ENCODE measurements around the gene ARHGAP15.
"Not testable (repeated sequence)": the region's sequence is repeated elsewhere in the genome, so short reads cannot be mapped to it uniquely, and the experiment has no call there.

The ARHGAP15 gene

DNA sequence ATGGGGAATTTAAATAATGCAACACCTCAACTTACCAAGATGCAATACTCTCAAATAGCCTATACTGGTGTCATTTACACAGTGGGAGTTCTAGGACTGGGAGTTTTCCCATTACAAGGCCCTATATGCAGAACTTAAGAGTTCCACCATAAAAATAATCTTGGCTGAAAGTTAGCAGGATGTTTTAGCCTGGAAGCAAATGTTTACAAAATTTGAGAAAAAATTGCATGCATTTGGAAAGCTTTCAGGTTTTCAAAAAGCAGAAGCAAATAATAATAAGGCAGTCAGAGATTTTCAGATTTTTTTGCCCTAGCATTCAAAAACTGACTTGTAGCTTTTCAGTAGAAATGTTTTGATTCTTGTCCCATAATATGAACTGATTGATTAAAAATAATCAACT is 397.3 kb downstream of the ARHGAP15 start:
- no peak for DNase-seq (ENCODE audit: low read depth in 2 of 2)

DNA sequence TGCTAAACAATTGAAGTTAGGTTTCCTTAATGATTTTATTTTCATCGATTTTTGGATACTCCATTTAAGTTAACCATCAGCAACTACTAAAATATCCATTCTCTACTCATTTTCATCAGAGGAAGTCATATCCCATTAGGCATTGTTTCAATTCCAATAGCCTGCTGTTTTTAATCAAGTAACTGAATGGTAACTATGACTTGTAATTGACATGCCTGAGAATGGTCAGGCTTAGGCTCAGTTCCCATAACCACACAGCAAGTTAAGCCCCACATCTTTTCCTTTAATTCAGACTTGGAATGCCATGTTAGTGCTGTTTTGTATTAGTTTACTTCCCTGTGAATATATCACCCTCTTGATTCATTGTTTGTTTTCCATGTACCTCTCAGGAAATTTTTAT is 398.8 kb downstream of the ARHGAP15 start:
- DNase-seq (ENCODE audit: low read depth in 2 of 2), result no peak

DNA sequence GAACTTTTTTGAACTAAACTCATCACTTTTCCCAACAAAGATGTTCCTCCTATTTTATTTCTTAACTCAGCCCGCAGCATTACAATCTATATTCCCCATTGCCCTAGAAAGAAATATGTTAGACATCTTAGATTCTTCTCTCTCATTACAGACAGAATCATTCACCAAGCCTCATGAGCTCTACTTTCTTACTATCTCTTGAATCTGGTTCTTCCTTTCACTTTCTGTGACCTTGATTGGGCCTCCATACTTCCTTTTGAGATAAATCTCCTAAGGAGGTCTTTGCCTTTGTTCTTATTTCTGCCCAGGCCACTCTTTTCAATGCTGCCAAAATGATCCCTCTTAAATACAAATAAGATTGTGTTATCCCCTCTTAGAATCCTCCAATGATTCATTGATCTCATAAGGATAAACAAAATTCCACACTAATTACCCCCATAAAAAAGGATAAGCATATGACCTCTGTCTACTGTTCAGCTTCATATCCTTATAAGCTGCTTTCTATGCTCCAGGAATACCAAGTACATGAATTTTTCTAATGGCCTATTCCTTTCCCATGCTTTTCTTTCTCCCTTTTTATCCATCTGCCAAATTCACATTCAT is 400.0 kb downstream of the ARHGAP15 start:
- no peak for DNase-seq (ENCODE audit: low read depth in 2 of 2)

DNA sequence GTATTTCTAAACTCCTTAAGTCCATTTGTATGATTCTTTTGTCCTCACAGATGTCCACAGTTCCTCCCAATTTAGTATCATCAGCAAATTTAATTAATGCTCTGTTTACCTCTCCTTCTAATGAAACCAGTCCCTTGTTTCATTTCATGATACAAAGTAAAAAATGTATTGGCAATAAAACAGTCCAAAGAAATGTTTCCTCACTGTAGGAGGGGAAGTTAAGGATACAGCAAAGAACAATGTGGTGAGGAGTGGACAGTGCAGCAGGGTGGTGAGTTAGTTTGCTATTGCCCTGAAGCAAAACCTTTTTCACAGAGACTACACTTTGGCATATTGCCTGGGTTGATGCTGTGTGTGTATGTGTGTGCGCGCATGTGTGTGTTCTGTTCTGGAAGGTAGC is 401.5 kb downstream of the ARHGAP15 start:
- no peak for DNase-seq (ENCODE audit: low read depth in 2 of 2)

DNA sequence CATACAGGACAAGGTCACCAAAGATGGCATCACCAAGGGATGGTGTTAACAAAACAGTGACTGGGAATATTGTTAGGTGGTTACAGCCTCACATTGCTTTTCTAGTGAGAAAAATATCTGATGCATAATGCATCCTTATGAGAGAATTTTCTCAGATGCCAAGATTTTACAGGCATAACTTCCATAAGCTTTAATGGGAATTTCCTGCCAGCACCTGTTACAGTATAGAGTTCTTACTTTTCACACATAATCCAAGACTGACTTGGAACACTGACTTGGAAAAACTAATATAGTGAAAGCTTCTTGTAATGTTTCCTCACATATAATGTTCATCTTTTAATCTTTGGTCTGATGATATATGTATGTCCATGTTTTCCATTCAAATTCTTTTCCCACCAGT is 402.8 kb downstream of the ARHGAP15 start:
- no peak for DNase-seq (ENCODE audit: low read depth in 2 of 2)

- no peak for DNase-seq (ENCODE audit: low read depth in 2 of 2)
These were observed 404.6 kb downstream of the ARHGAP15 start for GRCh38 chr2:143533846-143534245.

- DNase-seq (ENCODE audit: low read depth in 2 of 2), result no peak
These were observed 406.6 kb downstream of the ARHGAP15 start for GRCh38 chr2:143535802-143536201.

DNA sequence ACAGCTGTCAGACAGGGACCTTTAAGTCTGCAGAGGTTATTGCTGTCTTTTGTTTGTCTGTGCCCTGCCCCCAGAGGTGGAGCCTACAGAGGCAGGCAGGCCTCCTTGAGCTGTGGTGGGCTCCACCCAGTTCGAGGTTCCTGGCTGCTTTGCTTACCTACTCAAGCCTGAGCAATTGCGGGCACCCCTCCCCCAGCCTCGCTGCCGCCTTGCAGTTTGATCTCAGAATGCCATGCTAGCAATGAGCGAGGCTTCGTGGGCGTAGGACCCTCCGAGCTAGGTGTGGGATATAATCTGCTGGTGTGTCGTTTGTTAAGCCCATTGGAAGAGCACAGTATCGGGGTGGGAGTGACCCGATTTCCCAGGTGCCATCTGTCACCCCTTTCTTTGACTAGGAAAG is 412.7 kb downstream of the ARHGAP15 start:
- not testable (repeated sequence) for DNase-seq (ENCODE audit: low read depth in 2 of 2)

DNA sequence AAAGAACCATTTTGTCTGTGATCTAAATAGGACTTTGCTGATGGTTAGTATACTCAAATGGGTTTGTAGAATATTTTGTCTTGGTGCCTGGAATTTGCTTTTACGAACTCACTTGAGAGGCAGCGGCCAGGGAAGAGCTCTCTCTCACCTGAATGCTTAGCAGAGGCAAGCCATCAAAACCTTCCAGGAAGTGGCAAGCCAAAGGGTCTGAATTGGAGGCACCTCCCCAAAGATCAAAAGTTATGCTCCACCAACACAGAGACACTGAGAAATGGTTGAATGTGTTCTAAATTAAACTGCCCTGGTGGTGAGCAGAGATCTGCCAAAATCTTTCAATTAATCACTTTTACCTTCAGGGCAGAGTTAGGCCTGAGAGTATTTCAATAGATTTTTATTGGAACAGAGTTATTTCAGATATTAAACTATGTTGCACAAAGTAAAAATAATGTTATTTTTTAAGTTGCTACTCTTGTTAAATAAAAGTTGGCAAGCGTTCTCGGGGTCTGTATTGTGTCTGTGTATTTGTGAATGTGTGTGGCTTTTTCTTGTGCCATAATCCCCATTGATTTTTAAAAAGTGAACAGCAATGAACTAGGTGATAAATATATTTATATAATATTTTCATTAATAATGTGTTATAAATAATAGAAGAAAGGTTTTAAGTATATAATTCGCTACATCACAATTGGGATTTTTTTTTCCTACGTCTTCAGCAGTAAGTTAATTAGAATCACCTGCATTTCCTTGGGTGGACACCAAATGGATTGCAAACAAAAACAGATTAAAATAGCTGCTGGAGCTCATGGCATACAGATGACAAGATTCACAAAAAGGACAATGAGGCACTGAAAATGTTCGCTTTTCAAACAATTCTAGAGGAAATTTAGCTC is 416.1 kb downstream of the ARHGAP15 start:
- no peak for DNase-seq (ENCODE audit: low read depth in 2 of 2)

DNA sequence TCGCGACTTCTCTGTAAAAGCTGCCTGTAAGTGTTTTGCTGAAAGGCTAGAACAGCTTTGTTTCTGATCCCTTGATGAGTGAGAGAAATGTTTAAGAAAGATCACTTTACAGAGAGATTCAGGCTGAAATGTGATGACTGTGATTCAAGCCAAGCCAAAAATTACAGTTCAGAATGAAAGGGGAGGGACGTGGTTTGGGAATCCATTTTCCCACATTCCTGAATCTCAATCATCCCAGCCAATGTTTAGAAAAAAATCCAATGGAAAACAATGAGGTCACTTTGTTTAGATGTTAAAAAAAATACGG is 416.7 kb downstream of the ARHGAP15 start:
- no peak for DNase-seq (ENCODE audit: low read depth in 2 of 2)

GRCh38 chr2:143548032-143548431 is 418.8 kb downstream of the ARHGAP15 start:
- DNase-seq (ENCODE audit: low read depth in 2 of 2), result no peak

DNA sequence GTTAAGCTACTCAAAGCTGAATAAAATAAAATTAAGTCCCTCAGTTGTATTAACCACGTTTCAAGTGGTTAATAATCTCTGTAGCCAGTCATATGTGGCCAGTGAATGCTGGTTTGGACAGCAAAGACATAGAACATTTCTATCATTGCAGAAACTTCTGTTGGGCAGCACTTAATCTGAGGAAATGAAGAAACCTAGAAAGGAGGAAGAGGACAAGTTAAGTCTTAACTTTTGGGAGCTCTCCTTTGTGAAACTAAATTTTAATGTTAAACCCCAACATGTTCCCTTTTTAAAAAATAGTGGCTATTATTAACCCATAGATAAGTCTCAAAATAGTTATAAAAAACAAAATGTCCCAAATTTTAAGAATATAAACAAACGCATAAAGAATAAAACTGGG is 421.3 kb downstream of the ARHGAP15 start:
- DNase-seq (ENCODE audit: low read depth in 2 of 2), result no peak

DNA sequence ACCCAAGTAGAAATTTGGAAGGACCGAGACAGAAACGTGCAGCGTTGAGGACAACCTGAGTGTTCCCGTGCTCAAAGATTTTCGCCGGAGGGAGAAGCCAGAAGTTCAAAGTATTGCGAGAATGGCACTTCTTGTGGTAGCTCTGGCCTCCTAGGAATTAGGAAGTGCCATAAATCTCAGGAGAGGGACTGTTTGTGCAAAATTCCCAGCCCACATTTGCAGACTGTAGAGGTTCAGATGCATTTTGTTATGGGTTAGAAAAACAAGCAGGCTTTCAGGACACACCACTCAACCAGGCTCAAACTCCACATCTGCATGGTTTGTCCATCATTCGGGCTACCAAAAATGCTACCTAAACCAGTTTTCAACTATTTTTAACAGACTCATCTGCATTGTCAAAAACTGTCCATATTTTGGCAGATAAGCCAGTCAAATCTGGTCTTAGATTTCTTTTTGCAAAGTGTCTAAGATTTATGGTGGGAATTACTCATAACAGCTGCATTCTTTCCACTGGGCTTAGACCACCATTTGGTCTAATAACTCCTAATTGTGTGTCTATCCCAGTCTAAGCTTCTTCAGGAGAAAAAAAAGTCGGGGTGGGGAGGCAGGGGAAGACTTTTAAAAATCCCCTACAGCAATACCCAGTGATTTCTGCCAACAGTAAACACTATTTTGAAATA is 422.9 kb downstream of the ARHGAP15 start:
- no peak for DNase-seq (ENCODE audit: low read depth in 2 of 2)

- peak in 1 of 2 experiments; percentile 4 for DNase-seq (ENCODE audit: low read depth in 2 of 2)
These were observed 424.0 kb downstream of the ARHGAP15 start for GRCh38 chr2:143553261-143553660.

- DNase-seq (ENCODE audit: low read depth in 2 of 2), result no peak
These were observed 429.4 kb downstream of the ARHGAP15 start for GRCh38 chr2:143558665-143559064.

DNA sequence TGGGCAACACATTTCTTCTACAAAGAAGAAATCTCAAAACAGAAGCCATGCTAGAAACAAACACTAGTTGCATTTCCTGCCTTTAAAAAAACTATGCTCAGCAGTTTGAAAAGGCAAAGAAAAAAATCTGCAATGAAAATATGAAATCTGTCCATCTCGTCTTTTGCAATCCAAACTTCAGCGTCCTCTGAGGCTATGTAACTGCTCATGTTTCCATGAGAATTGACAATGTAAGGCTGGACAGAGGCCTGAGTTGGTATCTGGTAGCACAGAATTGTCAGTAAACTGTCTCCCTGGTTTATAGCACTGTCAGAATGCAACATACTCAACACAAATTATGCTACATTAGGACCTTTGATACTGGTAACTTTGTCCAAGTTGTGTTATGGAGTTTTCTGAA is 429.9 kb downstream of the ARHGAP15 start:
- DNase-seq (ENCODE audit: low read depth in 2 of 2), result no peak

GRCh38 chr2:143560724-143561123 is 431.5 kb downstream of the ARHGAP15 start:
- DNase-seq (ENCODE audit: low read depth in 2 of 2), result no peak

DNA sequence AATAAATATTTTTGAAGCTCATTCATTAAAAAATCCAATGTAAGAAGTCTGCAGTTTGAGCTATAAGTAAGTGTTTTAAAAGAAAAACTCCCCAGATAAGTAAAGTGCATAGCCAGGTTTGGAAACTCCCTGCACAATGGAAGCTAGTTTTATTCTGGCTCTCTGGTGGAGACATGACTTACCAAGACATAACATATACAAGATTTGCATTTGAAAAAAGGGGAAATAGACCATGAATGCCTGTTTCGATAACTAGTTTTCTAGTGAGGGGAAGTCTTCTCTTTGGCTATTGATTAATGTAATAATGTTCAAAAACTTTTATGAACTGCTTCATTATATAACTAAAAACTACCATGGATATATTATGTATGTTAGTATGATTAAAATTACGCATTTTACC is 435.2 kb downstream of the ARHGAP15 start:
- no peak for DNase-seq (ENCODE audit: low read depth in 2 of 2)

DNA sequence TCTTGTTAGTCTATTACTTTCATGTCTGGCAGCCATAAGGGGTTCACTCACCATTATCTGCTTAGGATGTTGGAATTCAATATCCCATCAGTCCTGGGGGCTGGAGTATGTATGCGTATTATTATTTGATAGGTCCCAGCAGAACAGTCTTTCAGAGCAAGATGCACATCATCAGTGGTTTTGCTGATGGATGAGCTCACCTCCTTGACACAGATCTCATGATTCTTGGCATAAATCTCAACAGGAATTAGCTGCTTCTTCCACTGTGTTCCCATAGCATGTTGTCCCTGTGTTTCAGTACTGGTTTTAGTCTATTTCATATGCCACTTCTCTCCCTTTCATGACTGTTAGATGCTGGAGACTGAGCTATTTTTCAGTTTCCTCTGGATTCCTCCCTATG is 442.5 kb downstream of the ARHGAP15 start:
- no peak for DNase-seq (ENCODE audit: low read depth in 2 of 2)

DNA sequence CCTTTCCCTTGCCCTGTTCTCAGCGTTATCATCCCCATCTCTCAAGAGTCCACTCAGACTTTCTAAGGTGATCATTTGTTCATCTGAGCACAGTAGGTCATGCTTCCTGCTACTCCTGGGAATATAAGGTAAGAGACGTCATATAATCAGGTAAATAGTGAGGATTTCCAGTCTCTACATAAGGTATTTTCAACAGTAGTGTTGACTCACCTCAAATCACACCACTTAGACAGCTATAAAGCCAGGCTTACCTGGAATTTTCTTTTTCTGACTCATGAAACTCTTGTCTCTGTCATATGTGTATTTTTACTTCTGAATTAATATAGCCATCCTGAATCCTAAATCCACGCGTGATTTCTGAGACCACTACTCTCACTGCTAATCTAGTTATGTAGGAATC is 443.2 kb downstream of the ARHGAP15 start:
- DNase-seq (ENCODE audit: low read depth in 2 of 2), result no peak

DNA sequence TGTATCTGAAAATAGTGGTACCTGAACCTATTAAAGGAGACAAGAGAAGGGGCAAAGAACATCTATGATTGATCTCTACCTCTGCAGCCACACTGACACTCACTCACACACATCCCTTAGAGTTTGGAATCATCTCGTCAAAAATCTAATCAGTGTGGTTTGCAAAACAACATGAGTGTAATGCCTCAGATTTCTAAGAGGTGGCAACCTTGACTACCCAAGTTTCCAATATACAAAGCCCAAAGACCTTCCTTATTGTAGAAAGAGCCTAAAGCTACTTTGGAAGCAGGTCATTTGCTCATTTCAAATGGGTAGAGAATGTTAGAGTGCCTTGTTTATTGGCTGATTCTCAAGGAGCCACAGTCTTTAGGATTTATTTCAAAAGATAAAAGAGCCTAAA is 444.9 kb downstream of the ARHGAP15 start:
- no peak for DNase-seq (ENCODE audit: low read depth in 2 of 2)

DNA sequence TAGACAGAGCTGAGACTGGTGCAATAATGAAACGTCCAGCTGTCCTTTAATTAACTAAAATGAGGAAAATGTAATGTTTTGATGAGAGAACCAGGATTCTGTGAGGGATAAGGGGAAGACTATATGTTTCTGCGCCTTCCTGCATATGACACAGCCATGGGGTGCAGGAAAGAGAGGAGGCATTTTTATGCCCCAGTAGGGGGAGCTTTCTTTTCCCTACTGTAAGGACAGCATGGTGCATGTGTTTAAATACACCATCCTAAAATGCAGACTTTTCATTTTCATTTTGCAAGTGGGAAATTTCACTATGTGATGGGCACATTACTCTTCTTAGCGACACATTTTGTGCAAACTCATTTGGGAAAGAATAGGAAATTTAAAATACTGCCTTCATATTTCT is 446.1 kb downstream of the ARHGAP15 start:
- DNase-seq (ENCODE audit: low read depth in 2 of 2), result no peak

DNA sequence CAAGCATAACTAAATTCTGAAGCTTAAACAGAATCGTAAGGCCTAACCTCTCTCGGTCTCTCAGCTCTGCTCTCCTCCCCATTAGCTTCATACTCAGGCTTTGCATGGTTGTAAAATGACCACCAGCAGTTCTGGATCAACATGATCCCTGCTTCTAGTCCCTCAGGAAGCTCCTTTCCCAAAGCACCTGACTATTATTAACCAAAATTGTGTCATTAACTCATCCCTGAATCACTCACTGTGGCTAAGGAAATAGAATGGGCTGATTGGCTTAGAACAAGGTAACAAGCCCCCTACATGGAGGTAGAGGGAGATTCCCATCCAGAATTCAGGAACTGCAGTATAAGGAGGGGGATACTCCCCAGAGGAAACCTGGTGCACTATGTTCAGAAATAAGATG is 448.3 kb downstream of the ARHGAP15 start:
- DNase-seq (ENCODE audit: low read depth in 2 of 2), result no peak
